ENCODE results near the gene NRL. TPM values are rescaled to one million over a fixed set of nuclear protein-coding genes. Genes with fewer than 3 reads are reported as not detected.

The NRL gene
- total and polyA plus RNA-seq, 9 of the 15 experiments (the other 6 are each of a cell fraction or from before 2014, with no cell fraction given) = 0.07 to 2.7 (median 1.4) TPM; not detected in 1

DNA sequence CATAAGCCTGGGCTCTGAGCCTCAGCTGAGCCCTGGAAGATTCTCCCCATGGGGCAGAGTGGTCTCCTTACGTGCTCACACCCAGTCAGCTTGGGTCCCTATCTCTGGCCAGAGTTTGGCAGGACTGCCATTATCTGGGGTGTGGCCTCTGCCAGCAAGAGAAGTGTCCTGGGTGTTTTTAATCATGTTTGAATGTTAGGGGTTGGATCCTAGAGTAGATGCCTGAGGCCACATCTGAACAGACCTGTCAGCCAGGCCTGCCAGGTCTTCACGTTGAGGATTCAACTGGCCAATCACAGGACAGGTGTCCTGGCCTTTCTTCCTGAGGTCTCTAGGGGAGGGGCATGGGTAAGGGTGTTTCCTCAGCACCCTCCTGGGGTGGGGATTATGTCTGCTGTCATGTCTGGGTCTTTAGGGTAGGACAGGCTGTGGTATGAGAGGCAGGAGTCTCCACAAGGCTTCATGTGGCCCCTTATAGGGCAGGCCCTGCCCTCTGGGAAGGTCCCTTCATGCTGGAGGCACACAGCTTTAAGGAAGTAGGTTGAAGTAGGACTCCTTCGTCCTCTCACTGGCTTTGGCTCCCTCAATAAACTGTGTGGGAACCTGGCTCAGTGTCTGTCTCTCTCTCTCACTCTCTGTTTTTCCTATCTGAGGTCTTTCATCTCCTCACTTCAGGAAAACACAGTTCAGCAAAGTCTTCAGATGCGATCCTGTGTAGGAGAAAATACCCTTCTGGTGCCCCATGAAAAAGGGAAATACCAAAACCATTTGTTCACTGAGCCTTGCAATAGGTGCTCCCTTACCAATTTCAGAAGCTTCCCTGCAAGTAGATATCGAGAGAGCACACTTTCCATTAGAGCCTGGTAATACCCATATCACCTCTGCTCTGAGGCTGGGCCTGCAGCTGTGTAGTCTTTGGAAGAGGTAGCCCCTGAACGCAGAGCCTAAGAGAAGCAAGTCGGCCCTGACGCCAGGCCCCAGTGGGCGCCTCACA lies 9.0 kb upstream of the NRL start:
- H3K36me3 ChIP-seq (ENCODE audit: control insufficient read depth, insufficient read depth, low read length) = peaks cover 38% of the 10 kb centered on the region; the same call in 2 of the 3 replicates
- peak; percentile 72 for ATAC-seq

More for the DNA sequence above, 9.0 kb upstream of the NRL start:
- H3K79me2 ChIP-seq (ENCODE audit: control insufficient read depth, insufficient read depth, low read length) = no peaks in the 10 kb centered on the region
- no peak for DNase-seq (ENCODE audit: extremely low read depth in 1 of 4, low spot score in 3 of 4)
- H2AFZ ChIP-seq (ENCODE audit: low read depth, low read length) = no peak overlapping the region
- no peak overlapping the region; the same call in 2 of the 3 replicates for H3K27ac ChIP-seq (ENCODE audit: extremely low read depth, low read depth, low read length)
- intact Hi-C loops (cut with micrococcal nuclease) (no loop called here), in situ Hi-C loops (cut with MboI) (no loop called here)
- peaks cover 6 to 12% of the 10 kb centered on the region in 2 experiments; a peak in 4 of 5 replicates for H3K4me1 ChIP-seq (replicated peaks in 1 of 2; ENCODE audit: control insufficient read depth in 2 of 2, insufficient read depth in 2 of 2, low read length in 2 of 2)
- FAIRE-seq = peak; percentile 67
- POLR2A ChIA-PET = interaction anchor here (0.6 to 4.2 kb wide), 4 partner anchors 8 to 950 kb away, joined by 3 to 38 read pairs (median 3); partner anchors contain the start of genes DCAF11, EMC9 and NRL
- H3K9me1 ChIP-seq (ENCODE audit: control insufficient read depth, insufficient read depth, low read length) = no peaks in the 10 kb centered on the region
- WGBS (ENCODE audit: insufficient coverage, low coverage, missing lambda C conversion rate) = 60% methylated on average over 9 of the region's 9 CpGs
- no peak overlapping the region for H3K4me3 ChIP-seq
- BruUV-seq (replicated peaks) = no TSS peak
- no peaks in the 10 kb centered on the region for H3K27me3 ChIP-seq (ENCODE audit: control insufficient read depth in 2 of 2, insufficient read depth in 2 of 2, low read length in 2 of 2)
- CTCF ChIA-PET (ENCODE audit: low intra/inter-chr PET ratio) = no interaction called here
- H3K9me3 ChIP-seq (replicated peaks; ENCODE audit: control insufficient read depth, insufficient read depth, low read depth, low read length) = no peaks in the 10 kb centered on the region
- TF ChIP-seq BRD4 (IDR thresholded peaks at IDR 0.05) = no peak
- TF ChIP-seq EP400 (IDR thresholded peaks at IDR 0.05) = no peak
- no peak for TF ChIP-seq NCOA6 (IDR thresholded peaks at IDR 0.05)
- TF ChIP-seq NFIX (CRISPR knock-in tag; IDR thresholded peaks at IDR 0.05; ENCODE audit: low read depth) = no peak
- TF ChIP-seq ZNF282 (CRISPR knock-in tag; IDR thresholded peaks at IDR 0.05) = no peak
- no peak for TF ChIP-seq ZNF197 (CRISPR knock-in tag; IDR thresholded peaks at IDR 0.05; ENCODE audit: low read depth)
- no peak for TF ChIP-seq ZBTB34 (CRISPR knock-in tag; IDR thresholded peaks at IDR 0.05)
- TF ChIP-seq, protein P1, sequence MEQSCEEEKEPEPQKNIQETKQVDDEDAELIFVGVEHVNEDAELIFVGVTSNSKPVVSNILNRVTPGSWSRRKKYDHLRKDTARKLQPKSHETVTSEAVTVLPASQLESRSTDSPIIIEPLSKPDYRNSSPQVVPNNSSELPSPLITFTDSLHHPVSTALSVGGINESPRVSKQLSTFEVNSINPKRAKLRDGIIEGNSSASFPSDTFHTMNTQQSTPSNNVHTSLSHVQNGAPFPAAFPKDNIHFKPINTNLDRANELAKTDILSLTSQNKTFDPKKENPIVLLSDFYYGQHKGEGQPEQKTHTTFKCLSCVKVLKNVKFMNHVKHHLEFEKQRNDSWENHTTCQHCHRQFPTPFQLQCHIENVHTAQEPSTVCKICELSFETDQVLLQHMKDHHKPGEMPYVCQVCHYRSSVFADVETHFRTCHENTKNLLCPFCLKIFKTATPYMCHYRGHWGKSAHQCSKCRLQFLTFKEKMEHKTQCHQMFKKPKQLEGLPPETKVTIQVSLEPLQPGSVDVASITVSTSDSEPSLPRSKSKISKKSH (CRISPR knock-in tag; IDR thresholded peaks at IDR 0.05) = no peak
- no peak for TF ChIP-seq ELK1 (CRISPR knock-in tag; IDR thresholded peaks at IDR 0.05)
- TF ChIP-seq ZNF124 (CRISPR knock-in tag; IDR thresholded peaks at IDR 0.05) = no peak
- TF ChIP-seq TAF7 (tag; IDR thresholded peaks at IDR 0.05) = no peak
- TF ChIP-seq ZNF589 (CRISPR knock-in tag; IDR thresholded peaks at IDR 0.05; ENCODE audit: low read depth) = no peak
- no peak for TF ChIP-seq FUS (optimal IDR thresholded peaks at IDR 0.05; ENCODE audit: low read depth, low read length)
- no peak for TF ChIP-seq RBBP5 (IDR thresholded peaks at IDR 0.05; ENCODE audit: borderline replicate concordance, insufficient read depth, low read length, poor library complexity, severe bottlenecking)
- TF ChIP-seq, protein P2, sequence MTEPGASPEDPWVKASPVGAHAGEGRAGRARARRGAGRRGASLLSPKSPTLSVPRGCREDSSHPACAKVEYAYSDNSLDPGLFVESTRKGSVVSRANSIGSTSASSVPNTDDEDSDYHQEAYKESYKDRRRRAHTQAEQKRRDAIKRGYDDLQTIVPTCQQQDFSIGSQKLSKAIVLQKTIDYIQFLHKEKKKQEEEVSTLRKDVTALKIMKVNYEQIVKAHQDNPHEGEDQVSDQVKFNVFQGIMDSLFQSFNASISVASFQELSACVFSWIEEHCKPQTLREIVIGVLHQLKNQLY (CRISPR knock-in tag; conservative IDR thresholded peaks at IDR 0.05) = no peak
- TF ChIP-seq ERF (CRISPR knock-in tag; IDR thresholded peaks at IDR 0.05) = no peak
- H3K4me2 ChIP-seq (ENCODE audit: insufficient read depth, low read length) = no peak overlapping the region; the same call in 1 of the 2 replicates
- no peaks in the 10 kb centered on the region for H4K20me1 ChIP-seq (replicated peaks; ENCODE audit: control insufficient read depth, insufficient read depth, low read length)
- H3K9ac ChIP-seq (ENCODE audit: insufficient read depth in 1 of 2, low read depth in 2 of 2, low read length in 2 of 2) = peak overlapping the region in 1 of 2 experiments; percentile 76; a peak in 3 of 4 replicates
